Coronary artery (tissue), 2 donors: ENCODE data around the gene SNTN.

ENCODE experiments used
- DNase-seq: peaks from one replicate; pipeline ENCODE4 v3.0.0-alpha.2; 2017; ENCODE audit warnings: low spot score
- H3K27ac ChIP-seq, 2 donors: fragments of 200-600 bp; sonication (generic); one replicate each; pipeline ENCODE4 v1.5.1; 2016 to 2019
- H3K4me3 ChIP-seq: fragments of 200-600 bp; sonication (generic); 2 replicates; pipeline ENCODE4 v1.5.1; 2016; ENCODE audit warnings: mild to moderate bottlenecking, moderate library complexity
- CTCF ChIP-seq: fragments of 200-600 bp; sonication (generic); IDR thresholded peaks from one replicate; pipeline ENCODE4 v1.5.1; 2019; ENCODE audit warnings: antibody characterized with exemption

SNTN gene

GRCh38 chr3:63689285-63689684, 36.8 kb downstream of the SNTN start:
- Histone ChIP-seq H3K27ac (no peak overlapping the region), H3K4me3 (no peak overlapping the region)
- TF ChIP-seq CTCF: no peak
- no peak for DNase-seq

- DNase-seq: no peak
- Histone ChIP-seq H3K4me3 (no peak overlapping the region), H3K27ac (no peak overlapping the region)
- TF ChIP-seq CTCF: no peak
Observed at GRCh38 chr3:63693351-63693750, 40.9 kb downstream of the SNTN start.

- TF ChIP-seq CTCF: no peak
- no peak overlapping the region for H3K4me3 ChIP-seq
- H3K27ac ChIP-seq: no peak overlapping the region
- no peak for DNase-seq
Observed at GRCh38 chr3:63705092-63705645, 52.7 kb downstream of the SNTN start.

GRCh38 chr3:63706321-63707085, 54.0 kb downstream of the SNTN start:
- H3K27ac ChIP-seq: peak overlapping the region; percentile 2 to 30
- no peak for DNase-seq
- no peak for TF ChIP-seq CTCF
- no peak overlapping the region for H3K4me3 ChIP-seq

- Histone ChIP-seq H3K4me3 (no peak overlapping the region), H3K27ac (peak overlapping the region in 1 of 2 donors; percentile 30)
- DNase-seq: no peak
- no peak for TF ChIP-seq CTCF
Observed at GRCh38 chr3:63707731-63708130, 55.3 kb downstream of the SNTN start.

GRCh38 chr3:63709576-63709975, 57.1 kb downstream of the SNTN start:
- Histone ChIP-seq H3K4me3 (no peak overlapping the region), H3K27ac (no peak overlapping the region)
- TF ChIP-seq CTCF: no peak
- no peak for DNase-seq
